ENCODE measurements around the gene MICAL3.

The MICAL3 gene

DNA sequence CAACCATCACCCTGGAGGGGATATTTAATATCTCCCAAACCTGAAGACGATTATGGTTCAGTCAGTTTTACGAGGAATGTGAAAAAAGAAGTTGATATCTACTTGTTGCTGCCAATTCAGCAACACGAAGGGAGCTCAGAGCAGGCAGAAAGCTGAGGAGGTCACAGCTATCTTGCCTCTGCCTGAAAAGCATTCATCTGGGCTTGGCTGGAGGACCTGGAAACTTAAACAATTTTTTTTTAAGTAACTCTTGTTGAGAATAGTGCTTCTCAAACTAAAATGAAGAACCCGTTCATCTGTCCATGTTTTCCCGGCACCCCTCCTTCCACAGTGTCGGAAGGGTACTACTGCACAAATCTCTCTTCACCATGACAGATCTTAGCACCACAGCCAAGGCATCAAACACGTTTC is 98.9 kb downstream of the MICAL3 start:
- DNase-seq = no peak

DNA sequence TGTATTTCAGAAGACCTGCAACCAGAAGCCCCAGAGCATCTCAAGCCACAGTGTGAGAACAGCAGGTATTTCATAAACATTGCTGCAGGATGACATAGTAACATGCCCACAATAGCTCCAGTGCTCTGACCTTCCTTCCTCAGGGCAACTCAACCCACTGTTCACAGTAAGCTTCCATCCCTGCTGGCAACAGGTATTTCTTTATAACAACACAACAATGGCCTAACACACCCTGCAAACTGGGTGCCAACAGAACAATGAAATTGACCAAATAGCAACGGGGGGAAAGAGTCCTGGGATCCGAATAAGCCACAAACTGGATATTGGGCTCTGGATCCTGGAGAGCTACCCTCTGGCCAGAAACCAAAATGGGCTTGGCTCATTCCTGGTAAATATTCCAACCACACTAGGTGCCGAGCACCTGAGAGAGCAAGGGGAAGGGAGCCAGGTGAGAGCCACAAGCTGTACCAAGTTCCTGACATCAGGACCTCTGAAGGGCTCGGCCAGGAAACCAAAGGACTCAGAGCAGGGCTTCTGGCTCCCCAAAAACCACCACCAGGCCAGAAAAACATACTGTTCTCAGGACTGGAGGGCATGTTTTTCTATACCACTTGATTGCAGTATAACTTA is 99.5 kb downstream of the MICAL3 start:
- DNase-seq = no peak

DNA sequence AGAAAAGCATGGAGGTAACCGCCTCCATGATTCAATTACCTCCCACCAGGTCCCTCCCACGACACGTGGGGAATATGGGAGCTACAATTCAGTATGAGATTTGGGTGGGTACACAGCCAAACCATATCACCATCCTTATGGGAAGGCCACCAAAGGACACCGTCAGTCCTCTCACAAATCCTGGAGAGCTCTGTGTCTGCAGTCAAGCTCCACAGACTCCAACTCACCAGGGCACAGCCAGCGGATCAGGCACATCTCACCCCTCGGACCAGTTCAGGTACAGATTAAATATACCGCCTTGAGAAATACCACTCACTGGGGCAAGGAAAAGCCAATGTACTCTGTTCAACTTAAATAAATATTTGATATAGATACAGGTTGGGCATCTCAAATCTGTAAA is 100.3 kb downstream of the MICAL3 start:
- DNase-seq = no peak

DNA sequence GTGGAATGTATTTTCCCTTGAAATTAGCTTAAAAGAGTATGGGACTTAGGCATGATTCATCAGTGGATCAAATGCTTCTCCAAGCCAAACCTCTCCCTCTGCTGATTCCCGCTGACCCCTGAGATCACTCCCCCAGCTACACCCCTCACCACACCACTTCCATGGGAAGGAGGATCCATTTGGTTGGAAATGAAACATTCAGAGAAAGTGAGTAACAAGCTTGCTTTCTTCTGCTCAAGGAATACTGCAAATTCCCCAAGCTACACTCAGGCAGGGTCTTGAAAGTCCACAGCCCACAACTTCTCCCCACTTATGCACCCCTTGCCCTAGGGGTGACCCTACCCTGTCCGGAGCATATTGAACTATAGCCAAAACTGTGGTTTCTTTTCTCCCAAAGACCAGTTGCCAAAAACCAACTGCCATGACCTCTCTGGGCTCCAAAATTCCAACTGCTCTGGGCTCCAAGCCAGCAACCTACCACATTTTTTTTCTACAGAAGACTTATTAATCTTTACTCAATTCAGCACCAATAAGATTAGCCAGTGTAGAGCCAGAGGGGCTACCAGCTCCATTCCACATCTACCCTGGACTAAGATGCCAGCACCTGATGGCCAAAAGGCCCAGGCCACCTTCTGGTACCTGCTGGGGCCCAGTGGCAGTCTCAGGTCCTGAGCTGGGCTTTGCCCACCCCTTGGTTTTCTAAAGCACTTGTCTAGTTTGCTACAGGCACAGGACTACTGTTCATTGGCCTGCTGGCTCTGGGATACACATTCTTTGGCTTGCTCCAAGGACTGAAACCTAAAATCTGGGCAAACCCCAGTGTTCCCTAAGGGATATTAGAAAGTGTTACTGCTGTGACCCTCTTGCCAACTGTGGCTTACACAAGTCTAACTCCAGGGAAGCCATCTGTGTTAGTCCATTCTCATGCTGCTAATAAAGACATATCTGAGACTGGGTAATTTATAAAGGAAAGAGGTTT is 101.1 kb downstream of the MICAL3 start:
- no peak for DNase-seq

DNA sequence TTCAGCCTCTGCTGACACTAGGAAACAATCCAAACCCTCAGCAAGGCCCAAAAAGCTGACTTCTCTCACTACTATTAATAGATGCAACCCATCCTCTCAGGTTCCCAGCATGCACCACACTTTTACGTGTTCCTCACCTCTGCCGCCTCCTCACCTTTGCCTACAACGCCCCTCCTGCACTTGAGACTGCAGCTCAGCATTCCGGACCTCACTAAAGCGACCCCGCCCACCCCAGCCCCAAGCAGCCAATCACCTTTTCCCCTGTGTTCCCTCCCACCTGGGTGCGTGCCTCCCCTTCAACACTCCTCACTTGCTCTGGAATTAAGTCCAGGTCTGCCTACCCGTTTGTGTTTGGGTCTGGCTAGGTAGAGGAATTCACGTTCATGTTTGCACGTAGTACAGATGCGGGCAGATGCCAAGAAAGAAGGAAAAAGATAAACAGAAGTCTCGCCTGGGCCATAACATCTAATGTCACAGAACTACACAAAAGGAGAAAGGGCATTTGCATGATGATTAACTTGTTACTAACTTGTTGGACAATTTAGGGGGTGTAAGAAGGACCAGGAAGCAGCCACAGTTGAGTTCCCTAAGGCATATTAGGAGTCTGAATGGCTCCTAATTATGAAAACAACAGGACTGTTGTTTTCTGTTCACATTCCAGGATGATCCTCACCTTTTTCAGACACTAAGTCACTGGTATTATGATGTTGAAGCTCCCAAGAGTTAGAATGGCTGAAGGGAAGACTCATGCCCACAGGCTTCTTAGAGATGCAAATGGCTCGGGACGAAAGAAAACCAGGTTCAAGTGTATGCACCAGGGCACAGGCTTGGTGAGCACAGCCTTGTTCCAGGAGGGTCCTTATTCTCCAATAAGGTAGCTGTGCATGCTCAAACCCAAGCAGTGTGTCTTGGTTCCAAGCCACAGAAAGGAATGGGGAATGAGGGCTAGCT is 102.2 kb downstream of the MICAL3 start:
- no peak for DNase-seq

DNA sequence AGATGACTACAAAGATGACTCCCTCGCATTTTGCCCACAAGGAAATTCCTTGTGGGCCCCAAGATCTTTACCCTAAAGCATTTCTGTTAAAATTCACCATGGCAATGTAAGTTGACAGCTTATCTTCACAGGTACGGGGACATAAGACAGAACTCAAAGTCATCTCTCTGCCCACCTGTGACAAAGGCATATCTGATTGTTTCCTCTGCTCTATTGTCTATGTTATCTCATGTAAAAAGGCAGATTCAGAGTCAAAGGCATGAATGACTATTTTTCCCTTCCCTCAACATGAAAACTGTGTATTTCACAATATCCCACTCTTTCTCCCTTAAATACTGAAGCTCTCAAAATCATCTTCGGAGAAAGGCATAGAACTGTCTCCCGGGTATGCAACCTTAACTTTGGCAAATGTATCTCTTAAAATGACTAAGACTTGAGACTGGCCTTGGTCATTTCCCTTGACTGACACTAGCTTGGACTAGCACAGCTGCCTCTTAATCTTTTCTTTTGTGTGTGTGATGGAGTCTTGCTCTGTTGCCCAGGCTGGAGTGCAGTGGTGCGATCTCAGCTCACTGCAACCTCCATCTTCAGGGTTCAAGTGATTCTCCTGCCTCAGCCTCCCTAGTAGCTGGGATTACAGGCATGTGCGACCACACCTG is 103.2 kb downstream of the MICAL3 start:
- DNase-seq = no peak

DNA sequence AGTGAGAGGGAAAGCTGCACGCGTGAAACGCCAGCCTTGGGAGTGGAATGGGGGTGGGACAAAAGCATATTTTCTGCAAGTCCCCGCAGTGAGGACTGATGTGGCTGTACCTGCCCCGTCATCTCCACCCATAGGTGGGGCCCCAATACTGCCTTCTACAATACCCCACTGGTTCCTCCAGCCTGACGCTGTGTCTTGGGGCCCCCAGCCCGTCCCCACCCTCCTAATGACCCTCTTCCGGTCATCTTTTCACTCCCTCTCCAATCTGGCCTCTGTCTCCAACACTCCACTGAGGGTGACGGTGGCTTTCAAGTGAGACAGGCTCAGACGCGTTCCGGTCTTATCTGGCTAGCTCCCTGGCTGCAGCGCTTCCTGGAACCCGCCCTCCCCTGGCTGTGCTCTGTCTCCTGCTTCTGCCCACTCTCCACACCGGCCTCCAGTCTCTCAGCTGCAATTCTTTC is 104.2 kb downstream of the MICAL3 start:
- DNase-seq = no peak

DNA sequence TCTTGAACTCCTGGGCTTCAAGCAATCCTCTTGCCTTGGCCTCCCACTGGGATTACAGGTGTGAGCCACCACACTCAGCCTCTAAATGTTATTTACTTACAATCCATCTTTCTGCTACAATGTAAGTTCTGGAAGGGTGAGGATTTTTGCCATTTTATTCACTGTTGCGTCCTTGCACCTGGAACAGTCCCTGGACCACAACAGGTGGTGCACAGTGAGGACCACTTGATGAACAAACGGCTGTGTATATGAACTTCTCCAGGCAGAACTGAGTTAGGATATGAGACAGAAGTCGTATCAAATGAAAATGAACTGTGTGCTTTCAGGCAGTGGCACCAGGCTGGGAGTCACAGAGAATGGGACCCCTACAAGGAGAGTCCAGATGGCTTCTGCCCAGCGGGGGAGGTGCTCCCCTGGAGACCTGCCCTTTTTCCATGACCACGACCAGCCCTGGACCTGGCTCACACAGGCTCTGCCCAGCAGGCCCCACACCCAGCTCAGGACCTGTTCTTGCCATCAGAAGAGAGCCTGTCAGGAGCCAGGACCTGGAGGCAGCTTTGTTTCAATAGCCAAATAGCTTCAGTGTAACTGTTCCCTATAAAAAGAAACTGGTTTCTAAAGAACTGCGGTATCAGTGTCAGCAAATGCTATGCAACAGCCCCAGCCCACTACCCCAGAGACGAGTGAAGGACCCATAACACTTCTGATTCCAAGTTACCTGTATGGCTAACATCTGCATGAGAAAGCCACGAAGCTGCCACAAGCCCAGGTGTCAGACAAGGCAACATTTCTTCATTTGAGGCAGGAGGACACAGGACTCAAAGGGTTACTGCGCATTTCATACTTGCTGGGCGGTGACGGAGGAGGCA is 104.9 kb downstream of the MICAL3 start:
- no peak for DNase-seq

DNA sequence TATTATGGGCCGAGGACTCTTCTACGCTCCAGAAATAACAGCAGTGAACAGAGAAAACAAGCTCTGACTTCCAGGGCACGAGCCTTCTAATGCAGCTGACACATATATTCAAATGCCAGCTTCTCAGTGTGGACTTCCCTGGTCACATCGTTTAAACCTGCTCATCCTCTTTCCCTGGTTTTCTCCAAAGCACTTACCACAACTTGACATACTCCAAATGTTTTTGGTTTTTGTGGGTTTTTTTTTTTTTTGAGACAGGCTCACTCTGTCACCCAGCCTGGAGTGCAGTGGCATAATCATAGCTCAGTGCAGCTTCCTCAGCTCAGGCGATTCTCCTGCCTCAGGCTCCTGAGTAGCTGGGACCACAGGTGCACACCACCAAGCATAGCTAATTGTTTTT is 105.5 kb downstream of the MICAL3 start:
- no peak for DNase-seq

DNA sequence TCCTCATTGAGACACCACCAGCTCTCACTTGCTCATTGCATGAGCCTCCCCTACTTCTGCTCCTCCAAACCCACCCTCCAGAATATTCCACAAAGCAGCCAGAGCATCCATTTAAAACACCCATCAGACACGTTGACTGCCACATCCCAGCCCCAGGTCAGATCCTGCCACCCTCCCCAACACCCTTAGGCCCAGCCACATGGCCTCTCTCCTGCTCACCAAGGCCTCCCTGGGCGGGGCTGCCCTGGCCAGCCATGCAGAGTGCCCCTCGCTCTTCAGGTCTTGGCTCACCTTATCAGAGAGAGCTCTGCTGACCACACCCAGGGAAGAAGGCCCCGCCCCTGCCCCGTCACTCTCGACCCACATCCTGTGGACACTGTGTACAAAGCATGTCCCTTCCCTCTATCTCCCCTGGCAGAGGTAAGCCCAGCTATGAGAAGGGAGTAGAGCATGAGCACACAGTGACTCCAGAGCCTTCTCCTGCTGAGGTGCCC is 106.8 kb downstream of the MICAL3 start:
- no peak for DNase-seq

DNA sequence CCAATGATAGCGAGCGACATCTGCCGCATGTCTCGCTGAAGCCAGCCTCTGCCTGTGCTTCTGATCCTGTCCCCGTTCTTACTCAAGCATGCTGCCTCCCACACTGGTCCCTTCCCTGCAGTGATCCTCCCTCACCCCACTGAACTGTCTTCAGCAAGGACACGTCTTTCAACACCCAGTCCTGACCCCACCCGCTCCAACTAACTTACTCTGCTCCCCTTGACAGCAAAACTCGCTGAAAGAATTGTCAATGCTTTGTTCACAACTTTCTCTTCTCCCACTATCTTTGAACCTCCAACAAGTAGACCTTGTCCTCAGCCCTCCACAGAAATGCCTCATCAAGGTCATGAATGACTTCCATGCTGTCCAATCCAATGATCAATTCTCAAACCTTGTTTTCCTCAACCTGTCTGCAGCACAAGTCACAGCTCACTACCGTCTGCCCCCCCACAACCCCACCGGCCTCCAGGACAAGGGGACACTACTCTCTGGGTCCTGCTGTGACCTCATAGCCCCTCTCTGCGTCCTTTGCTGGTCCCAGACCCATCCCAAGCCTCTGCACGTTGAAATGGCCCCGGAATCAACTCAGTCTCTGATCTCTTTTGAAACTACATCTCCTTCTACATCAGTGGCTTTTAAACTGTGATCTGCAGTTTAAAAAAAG is 108.0 kb downstream of the MICAL3 start:
- DNase-seq = no peak

DNA sequence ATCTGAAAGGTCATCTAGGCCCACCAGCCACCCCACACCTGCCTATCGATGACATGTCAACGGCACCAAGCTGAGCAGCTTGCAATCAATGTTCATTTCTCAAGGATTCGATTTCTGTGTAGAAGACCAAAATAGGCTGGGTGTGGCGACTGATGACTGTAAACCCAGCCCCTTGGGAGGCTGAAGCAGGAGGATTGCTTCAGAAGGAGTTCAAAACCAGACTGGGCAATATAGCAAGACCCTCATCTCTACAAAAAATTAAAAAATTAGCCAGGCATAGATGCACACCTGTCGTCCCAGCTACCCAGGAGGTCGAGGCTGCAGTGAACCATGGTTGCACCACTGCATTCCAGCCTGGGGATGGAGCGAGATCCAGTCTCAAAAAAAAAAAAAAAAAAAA is 108.7 kb downstream of the MICAL3 start:
- no peak for DNase-seq

DNA sequence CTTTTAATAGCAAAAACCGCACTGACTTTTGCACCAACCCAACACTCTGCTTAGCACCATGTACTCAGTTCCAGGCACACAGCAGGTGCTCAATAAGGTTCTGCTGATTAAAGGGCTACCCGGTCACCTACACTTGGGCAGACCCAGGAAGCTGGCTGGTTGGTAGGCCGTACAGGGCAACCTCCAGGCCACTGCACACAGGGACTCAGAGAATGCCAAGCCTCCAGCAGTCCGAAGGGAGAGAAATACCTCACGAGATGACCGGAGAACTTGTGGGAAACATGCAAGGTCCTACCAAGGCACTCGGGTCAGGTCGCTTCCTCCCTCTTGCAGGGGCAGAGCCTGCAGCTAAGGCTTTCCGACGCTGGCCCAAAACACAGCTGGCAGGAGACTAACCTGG is 109.2 kb downstream of the MICAL3 start:
- DNase-seq = no peak

DNA sequence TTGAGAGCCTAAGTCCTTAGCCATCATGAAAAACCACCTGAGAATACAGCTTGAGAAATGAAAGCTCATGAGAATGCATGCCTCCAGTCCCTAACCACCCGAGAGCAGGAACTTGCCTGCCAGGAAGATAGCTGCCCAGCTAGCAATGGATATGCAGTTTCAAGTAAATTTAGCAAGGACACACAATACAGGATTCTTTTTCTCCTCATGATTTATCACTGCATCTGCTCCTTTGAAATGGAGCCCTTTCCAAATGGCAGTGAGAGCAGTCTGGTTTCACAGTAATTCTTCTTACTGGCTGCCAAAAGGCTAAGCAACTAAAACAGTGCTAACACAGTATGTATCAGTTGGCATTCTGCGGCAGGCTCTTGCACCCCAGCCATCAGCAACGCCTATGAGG is 109.9 kb downstream of the MICAL3 start:
- no peak for DNase-seq

DNA sequence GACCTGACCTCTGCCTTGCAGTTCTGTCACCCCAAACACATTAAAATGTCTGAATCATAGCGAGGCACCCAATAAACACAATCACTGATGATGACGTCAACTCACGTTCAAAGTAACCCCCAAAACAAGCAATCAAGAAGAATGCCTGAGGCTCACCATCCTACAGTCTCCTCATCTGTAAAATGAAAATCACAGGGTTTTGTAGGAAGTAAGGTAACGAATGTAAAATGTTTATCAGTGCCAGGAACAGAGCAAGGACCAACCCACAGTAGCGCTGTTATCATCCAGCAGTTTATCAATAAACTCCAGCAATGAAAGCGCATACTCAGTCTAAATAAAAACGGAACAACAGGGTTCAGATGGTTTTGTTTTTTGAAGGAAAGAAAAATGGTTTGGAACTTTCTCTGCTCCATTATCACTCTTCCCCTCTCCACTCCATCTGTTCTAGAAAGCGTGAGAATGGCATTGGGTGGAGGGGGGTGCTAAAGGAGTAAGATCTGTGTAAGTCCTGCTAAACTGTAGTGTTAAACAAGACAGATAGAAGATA is 110.5 kb downstream of the MICAL3 start:
- no peak for DNase-seq

DNA sequence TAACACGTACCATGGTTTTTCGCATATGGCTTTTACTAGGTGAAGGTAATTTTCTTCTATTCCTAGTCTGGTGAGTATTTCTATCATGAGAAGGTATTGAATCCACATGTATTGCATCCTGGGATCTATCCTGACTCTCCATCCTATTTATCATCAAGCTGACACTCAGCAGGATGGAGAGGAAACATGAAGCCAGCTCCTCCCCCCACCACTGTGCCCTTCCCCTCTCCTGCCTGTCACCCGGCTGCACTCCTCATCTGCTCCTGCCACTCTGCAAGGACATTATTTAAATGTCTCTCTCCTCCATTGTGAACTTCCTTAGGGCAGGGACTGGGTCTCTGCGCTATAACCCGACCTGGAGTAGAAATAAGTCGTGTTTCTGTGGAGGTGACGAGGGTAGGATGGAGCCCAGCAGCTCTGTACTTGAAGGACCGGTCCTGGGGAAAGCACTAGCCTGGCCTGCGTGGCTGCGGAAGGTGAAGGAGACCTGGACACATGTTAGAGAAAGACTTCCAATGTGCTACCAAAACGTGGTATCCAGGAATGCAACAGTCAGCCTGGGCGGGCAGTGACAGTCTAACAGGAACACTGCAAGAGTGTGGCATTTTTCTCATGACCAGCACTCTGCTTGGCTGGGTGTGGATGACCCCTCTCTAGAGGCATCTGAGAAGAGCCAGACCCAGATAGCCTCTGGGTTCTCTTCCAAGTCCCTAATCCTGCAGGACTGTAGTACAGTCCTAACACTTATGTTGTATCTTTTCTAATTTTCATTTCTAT is 111.2 kb downstream of the MICAL3 start:
- no peak for DNase-seq

DNA sequence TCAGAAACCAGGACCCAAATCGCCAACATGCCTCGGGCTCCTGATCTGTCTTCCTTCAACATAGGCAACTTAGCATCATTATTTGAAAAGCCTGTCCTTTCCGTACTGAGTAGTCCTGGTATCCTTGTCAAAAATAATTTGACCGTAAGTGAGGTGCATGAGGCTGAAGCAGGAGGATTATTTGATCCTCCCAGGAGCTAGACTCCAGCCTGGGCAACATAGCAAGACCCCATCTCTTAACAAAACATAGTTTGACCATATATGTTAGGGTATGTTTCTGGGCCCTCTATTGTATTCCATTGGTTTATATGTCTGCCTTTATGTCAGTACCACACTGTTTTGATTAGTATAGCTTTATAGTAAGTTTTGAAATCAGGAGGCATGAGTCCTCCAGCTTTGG is 112.5 kb downstream of the MICAL3 start:
- DNase-seq = no peak

DNA sequence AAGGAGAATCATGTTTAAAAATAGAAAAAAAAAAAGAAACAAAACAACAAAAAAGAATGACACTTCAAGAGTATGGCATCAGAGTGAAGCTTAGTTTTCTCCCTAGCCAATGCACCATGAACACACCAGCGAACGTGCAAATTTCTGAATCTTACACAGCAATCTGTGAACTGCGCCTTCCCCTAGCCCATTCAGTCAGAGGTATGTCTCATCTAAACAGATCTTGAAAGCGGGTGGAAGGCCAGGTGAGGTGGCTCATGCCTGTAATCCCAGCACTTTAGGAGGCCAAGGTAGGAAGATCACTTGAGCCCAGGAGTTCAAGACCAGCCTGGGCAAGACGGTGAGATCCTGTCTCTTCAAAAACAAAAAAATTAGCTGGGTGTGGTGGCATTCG is 113.1 kb downstream of the MICAL3 start:
- DNase-seq = no peak

DNA sequence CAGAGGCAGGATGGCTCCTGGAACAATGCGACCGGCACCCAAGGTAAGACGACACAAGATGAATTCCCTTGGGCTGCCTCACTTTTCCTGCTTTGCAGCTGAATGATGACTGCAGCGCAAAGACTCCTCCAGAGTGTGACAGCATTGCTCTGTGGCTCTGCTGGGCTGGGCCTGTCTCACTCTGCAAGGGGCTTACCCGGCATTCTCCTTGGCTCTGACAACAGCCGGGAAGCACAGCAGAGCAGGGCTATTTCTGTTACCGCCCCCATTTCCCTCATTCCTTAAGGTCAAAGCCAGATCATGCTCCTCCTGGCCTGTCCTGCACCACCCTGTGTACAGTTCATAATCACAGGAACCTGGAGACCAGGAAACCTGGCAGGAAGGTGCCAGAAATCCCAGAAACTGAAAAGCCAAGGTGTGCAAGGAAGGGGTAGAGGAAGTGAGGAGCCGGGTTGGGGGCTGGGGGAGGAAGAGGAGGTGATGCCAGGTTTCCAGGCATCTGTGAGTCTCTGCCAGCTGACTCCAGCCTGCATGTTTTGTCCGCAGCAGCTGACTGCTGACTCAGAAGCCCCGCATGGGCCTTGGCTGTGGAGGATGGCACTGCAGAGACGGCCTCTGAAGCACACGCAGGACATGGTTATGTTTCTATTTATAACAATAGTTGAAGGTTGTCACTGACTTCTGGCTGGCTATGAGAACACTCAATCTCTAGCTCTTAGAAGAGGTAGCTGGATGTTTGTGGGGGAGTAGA is 113.6 kb downstream of the MICAL3 start:
- DNase-seq = no peak
